Measurements from ENCODE around the gene LCN1.

The LCN1 gene

GRCh38 chr9:135520916-135521607, at the start of gene LCN1:
Gene LCN1, plus strand, starts transcription at chr9:135521440. Its CDS starts 58 bp downstream, at chr9:135521498.
- no peak for DNase-seq (ENCODE audit: low read depth in 2 of 2)

GRCh38 chr9:135471791-135472640, 49.2 kb upstream of the LCN1 start:
- DNase-seq (ENCODE audit: low read depth in 2 of 2) = no peak

- no peak for DNase-seq (ENCODE audit: low read depth in 2 of 2)
Observed at GRCh38 chr9:135473972-135474543, 47.2 kb upstream of the LCN1 start.

GRCh38 chr9:135474915-135475314, 46.3 kb upstream of the LCN1 start:
- no peak for DNase-seq (ENCODE audit: low read depth in 2 of 2)

DNA sequence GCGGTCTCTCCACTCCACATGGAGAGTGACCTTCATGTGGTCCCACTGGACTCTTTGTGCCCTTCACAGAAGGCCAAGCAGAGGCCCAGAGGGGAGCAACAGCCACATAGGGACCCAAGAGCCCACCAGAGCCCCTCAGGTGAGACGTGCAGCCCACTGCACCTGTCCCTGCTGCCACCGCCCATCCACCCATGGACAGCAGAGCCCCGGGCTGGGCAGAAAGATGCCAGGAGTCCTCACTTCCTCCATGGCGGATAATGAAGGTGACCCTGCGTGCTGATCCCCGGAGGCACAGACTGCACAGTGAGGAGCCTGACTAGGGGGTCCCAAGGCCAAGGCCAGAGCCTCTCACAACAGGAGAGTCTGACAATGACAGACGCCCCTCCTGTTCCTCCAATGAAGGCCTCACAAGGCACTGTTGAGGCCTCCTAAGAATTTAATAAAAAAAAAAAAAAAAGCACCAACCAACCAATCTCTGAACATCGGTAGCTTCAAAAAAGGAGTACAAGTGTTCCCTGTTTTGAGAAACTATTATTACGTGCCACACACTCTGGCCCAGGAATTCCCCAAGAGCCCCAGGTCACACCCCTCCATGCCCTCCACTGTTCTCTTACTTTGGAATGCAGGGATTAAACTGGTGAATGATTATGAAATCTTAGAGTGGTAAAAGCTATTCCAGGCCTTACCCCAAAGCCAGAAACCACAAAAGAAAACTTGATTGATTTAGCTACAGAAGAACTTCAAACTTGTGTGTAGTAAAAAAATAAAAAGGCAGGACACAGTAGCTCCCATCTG, 44.5 kb upstream of the LCN1 start:
- DNase-seq (ENCODE audit: low read depth in 2 of 2) = no peak

DNA sequence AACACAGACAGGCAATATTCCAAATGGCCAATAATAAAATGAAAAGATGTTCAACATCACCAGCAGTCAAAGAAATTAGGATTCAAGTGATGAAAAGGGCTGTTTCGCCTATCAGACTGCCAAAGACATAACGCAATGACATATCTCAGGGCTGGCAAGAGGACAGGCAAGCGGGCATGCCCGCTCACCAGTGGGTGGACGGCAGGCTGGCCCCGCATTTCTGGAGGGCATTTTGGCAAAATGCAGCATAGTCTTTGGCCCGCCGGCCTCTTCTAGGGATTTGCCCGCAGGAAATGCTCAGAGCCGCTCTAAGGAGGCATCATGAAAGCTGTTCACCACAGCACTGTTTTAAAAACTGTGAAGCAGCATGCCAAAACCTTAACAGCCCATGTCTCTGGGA, 43.0 kb upstream of the LCN1 start:
- DNase-seq (ENCODE audit: low read depth in 2 of 2) = no peak

DNA sequence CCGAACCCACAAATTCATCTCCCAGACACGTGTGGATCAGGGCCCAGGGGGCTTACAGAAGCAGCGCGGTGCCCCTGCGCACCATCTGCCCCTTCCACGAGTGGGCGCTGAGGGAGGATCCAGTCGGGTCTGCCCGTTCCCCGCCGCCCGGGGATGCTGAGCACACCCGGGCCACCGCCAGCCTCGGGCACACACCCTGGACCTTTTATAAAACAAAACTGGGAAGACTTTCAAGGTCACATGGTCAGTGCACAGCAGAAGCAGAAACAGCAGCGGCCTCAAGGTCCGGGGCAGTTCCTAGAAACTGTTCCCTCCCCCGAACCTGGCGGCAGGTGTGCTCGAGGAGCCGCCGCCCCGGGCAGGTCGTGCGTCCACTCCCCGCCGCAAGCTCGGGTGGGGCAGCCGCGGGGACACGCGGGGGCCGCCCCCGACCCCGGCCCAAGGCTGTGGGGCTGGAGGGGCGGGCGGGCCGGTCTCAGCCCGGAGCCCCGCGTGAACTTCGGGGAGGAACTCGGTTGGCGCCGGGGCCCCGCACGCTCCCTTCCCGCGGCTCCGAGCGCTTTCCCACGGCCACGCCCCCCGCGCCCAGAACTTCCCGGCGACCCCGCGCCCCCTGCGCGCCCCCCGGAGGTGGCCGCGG, 42.3 kb upstream of the LCN1 start:
- no peak for DNase-seq (ENCODE audit: low read depth in 2 of 2)

GRCh38 chr9:135479469-135480052, 41.7 kb upstream of the LCN1 start, which contains the start of gene PPP1R26:
Gene PPP1R26, plus strand, starts transcription at chr9:135479782. Its CDS starts 4,729 bp downstream, at chr9:135484511.
- DNase-seq (ENCODE audit: low read depth in 2 of 2) = no peak

DNA sequence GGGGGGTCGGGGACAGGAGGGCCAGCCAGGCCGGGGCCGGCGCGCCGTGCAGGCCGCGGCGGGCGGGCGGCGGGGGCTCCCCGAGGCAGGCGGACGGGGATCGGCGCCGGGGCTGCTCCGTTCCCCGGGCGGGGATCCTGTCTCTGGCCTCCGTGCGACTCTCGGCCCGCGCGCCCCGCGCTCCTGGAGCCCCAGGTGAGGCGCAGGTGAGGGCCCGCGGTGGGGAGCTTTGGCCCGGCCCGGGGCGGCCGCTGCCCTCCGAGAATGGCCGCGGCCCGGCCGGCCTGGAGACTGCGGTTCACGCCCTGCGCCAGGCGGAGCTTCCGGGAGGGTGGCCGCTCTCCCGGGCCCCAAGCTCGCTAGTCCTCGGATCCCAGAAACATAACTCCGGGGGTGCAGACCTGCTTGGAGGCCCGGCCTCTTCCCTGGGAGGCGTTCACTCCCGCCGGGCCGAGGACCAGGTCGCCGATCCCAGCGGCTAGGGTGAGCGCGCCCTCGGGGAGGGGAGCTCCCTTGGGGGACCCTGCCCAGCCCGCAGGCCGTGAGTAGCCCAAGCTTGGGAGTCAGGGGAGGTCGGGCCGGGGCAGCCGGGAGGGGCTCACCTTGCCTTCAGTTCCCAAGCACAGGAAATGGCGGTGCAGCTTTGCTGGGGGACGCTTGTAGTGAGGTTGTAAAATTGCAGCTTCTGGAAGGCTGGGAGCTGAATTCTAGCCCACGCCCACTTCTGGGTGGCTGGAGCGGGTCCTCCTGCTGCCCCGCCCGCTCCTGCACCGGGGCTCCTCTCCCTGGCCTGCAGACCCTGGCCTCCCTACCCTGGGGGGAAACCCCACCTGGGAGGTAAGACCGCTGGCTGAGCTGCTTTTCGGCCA, 40.9 kb upstream of the LCN1 start:
- DNase-seq (ENCODE audit: low read depth in 2 of 2) = no peak

DNA sequence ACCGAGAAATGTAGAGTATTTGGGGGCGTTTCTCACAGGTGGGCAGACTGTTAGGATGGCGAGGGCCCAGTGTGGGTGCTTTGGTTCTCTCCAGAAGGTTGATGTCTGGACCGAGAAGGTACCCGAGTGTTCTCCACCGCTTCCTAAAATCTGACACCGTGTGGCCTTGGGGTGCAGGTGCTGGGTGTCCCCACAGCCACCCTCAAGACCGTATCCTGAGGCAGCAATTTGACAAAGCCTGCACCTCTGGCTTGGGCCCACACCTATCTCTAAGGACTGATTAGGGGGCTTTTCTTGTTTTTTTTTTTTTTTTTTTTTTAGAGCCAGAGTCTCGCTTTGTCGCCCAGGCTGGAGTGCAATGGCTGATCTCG, 40.3 kb upstream of the LCN1 start:
- DNase-seq (ENCODE audit: low read depth in 2 of 2) = no peak

DNA sequence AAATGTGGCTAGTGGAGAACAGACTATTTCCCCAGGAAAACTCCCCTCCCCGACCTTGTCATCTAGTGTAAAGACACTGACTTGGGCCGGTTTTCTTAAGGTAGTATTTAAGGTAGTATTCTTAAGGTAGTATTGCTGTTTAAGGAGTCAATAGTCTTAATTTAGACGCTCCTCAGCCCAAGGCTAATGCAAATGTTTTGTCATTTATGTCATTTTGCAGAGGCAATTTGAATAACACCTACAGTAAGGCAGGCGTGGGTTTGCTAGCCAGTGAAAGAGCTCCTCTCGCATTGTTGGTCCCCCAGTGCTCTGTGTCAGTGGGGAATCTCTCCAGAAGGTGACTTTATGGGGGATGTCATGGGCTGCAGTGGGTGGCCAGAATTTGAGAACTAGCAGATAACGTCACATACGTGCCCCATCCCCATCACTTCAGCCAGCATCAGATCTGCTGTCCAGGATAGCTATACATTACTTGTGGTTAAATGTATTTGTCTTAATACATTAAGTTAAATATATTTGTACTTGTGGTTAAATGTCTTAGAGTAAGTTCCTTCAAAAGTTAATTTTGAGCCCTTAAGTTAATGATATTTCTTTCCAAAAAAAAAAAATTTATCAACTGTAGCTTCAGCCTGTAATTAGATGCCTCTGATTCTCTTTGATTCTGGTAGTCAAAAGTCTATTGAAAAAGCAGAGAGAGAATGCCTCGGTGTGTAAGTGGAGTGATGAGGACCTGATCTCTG, 39.1 kb upstream of the LCN1 start:
- no peak for DNase-seq (ENCODE audit: low read depth in 2 of 2)

- no peak for DNase-seq (ENCODE audit: low read depth in 2 of 2)
Observed at GRCh38 chr9:135484460-135485277, 36.6 kb upstream of the LCN1 start.

DNA sequence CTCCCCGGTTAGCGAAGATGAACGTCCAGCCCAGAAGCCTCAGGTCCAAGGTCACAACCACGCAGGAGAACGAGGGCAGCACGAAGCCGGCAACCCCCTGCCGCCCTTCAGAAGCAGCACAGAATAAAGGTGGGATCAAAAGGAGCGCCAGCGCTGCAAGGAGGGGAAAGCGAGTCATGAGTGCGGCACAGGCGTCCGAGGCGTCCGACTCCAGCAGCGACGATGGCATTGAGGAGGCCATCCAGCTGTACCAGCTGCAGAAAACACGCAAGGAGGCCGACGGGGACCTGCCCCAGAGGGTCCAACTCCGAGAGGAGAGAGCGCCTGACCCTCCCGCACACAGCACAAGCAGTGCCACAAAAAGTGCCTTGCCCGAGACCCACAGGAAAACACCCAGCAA, 35.9 kb upstream of the LCN1 start:
- DNase-seq (ENCODE audit: low read depth in 2 of 2) = no peak

- DNase-seq (ENCODE audit: low read depth in 2 of 2) = no peak
Observed at GRCh38 chr9:135485832-135486231, 35.4 kb upstream of the LCN1 start.

DNA sequence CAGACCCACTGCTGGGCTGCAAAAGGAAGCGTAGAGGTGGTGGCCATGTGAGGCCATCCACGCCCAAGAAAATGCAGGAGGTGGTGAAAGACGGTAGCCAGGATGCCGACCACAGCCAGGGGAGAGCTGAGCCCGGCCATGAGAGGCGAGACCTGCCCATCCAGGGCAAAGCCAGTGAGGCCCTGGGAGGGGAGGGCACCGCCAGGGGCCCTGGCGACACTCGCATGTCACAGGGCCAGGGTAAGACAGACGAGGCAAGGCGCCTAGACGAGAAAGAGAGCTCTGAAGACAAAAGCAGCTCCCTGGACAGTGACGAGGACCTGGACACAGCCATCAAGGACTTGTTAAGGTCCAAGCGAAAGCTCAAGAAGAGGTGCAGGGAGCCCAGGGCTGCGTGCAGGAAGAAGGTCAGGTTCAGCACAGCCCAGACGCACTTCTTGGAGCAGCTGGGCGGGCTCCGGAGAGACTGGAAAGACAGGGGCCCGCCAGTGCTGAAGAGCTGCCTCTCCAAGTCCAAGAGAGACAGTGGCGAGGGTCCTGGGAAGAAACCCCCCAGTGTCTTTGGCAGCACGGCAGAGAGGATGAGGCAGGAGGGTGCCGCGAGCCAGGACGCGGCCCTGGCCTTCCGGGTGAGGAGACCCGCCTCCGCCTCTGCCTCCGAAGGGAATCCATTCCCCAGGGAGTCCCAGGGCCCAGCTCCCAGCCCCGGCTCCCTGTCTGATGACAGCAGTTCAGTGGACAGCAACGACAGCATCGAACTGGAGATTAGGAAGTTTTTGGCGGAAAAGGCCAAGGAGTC, 34.8 kb upstream of the LCN1 start:
- DNase-seq (ENCODE audit: low read depth in 2 of 2) = no peak

DNA sequence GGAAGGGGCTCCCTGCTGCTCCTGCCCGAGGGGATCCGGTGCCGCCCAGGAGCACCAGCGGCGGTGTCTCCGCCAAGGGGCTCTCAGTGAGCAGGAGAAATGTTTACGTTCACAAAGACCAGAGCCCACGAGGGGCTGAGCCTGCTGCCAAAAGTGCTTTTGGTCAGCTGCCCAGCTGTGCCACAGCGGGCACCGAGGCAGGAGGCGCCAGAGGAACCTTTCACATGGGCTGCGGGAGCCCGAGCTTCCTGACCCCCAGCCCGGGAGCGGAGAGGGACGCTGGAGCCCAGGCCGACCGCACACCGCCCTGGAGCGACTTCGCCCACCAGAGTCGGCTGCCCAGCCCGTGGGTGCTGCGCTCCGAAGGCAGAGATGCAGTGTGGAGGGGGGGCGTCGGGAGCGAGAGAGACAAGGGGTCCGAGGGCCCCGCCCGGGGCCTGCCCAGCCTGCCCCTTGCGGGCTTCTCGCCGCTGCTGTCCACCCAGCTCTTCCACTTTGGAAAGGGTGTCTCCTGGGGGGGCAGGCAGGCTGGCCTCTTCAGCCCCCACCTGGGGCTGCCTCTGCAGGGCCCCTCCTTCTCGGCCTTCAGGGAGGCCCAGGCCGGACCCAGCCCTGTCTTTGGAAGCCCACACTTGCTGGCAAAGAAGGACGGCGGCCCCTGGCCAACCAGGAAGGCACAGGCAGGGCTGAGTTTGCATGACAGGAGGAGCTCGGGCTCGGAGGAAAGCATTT, 33.8 kb upstream of the LCN1 start:
- no peak for DNase-seq (ENCODE audit: low read depth in 2 of 2)

GRCh38 chr9:135488013-135488330, 33.3 kb upstream of the LCN1 start:
- no peak for DNase-seq (ENCODE audit: low read depth in 2 of 2)

Data from stimulated activated CD8-positive, alpha-beta memory T cell treated with anti-CD3 and anti-CD28 coated beads, Interleukin-7, amount 100 ng/mL, for 1 hour (primary cell).